Gastrocnemius medialis (tissue), 4 donors: Measurements from ENCODE around the gene SMYD3.

Experiments
- CTCF ChIP-seq, 5 experiments: fragments of 450-650 bp in 3 of 5; fragments of 200-600 bp in 2 of 5; sonication (generic) in 2 of 5; IDR thresholded peaks in 4 of 5; conservative IDR thresholded peaks in 1 of 5; 1 replicate in 4 of 5; 2 replicates in 1 of 5; pipeline ENCODE4 v1.5.1; 2016 to 2019; ENCODE audit warnings: antibody characterized with exemption in 5 of 5, mild to moderate bottlenecking in 3 of 5, moderate library complexity in 3 of 5
- POLR2A ChIP-seq, 2 donors: fragments of 450-650 bp; IDR thresholded peaks; one replicate each; pipeline ENCODE4 v1.6.1; 2017; ENCODE audit warnings: antibody characterized with exemption in 2 of 2, mild to moderate bottlenecking in 2 of 2, moderate library complexity in 2 of 2

DNA sequence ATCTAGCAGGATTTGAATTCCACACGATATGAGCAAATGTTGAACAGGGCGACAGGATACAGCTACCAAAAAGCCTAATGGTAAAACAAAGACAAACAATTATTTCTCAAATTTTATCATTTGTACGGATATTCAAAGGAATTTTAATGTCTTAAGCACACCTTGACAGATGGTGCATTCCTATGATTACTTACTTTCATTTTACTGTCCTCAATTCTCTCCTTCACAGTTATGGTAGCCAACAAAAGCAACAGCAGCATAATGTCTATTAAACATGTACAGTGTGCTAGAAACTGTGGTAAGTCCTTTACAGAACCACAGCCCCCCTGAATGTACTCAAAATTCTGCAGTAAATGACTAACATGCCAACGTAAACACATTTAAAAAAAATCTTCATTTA lies 365.8 kb downstream of the SMYD3 start:
- no peak for TF ChIP-seq CTCF (IDR thresholded peaks at IDR 0.05 in 4 of 5, conservative IDR thresholded peaks at IDR 0.05 in 1 of 5)
- TF ChIP-seq POLR2A (IDR thresholded peaks at IDR 0.05): no peak
